Cardiac fibroblast (primary cell): ENCODE data around the gene CCDC63.

Experiments used
- DNase-seq, 2 donors: peaks; one replicate each; pipeline versions ENCODE4 v3.0.0 to v3.0.0-alpha.2; 2010; ENCODE audit warnings: low read depth in 2 of 2
- H3K4me3 ChIP-seq, 2 donors: replicated peaks in 1 of 2; 1 replicate in 1 of 2; 2 replicates in 1 of 2; pipeline ENCODE4 v1.5.1; 2011; ENCODE audit warnings: low read depth in 2 of 2, low read length in 2 of 2, mild to moderate bottlenecking in 2 of 2, moderate library complexity in 1 of 2
- TF ChIP-seq, protein P1 (sequence below): IDR thresholded peaks from one replicate; pipeline ENCODE4 v1.5.1; 2011; ENCODE audit warnings: low read depth, mild to moderate bottlenecking, low read length, inconsistent platforms

Gene CCDC63

DNA sequence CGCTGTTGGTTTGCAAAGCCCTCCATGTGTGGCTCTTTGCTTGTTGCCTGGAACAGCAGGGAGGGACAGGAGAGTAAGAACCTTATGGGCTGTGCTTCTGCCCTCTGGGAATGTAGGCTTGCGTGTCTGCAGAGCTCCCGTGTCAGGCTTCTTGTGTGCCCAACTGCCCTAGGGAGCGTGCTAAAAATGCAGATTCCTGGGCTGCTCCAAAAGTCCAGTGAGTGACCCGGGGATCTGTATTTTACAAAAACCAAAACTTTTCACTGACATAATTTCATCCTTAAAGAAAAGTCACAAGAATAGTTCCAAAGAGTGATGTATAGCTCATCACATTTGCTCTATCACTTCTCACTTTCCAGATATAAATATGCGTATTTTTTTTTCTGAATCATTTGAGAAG lies 34.8 kb upstream of the CCDC63 start:
- TF ChIP-seq, protein P1, sequence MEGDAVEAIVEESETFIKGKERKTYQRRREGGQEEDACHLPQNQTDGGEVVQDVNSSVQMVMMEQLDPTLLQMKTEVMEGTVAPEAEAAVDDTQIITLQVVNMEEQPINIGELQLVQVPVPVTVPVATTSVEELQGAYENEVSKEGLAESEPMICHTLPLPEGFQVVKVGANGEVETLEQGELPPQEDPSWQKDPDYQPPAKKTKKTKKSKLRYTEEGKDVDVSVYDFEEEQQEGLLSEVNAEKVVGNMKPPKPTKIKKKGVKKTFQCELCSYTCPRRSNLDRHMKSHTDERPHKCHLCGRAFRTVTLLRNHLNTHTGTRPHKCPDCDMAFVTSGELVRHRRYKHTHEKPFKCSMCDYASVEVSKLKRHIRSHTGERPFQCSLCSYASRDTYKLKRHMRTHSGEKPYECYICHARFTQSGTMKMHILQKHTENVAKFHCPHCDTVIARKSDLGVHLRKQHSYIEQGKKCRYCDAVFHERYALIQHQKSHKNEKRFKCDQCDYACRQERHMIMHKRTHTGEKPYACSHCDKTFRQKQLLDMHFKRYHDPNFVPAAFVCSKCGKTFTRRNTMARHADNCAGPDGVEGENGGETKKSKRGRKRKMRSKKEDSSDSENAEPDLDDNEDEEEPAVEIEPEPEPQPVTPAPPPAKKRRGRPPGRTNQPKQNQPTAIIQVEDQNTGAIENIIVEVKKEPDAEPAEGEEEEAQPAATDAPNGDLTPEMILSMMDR = no peak
- DNase-seq = no peak

DNA sequence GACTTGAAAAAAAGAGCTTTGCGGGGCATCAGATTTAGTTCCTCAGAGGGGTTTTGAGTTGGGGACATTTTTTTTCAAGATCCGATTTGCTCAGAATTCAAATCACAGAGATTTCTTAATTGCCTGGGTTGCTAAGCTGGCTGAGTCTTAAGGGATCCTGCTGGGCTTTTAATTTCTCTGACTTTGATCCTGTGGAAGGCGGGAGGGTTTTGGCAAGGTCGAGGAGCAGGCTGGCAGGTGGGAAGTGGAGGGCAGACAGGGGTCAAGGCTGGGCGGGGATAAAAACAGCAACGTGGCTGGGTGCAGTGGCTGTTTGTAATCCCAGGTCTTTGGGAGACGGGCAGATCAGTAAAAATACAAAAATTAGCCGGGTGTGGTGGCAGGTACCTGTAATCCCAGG lies 33.5 kb upstream of the CCDC63 start:
- H3K4me3 ChIP-seq = no peak overlapping the region
- TF ChIP-seq, protein P1 = no peak
- no peak for DNase-seq

More for the DNA sequence above, 34.8 kb upstream of the CCDC63 start:
- no peak overlapping the region for H3K4me3 ChIP-seq

DNA sequence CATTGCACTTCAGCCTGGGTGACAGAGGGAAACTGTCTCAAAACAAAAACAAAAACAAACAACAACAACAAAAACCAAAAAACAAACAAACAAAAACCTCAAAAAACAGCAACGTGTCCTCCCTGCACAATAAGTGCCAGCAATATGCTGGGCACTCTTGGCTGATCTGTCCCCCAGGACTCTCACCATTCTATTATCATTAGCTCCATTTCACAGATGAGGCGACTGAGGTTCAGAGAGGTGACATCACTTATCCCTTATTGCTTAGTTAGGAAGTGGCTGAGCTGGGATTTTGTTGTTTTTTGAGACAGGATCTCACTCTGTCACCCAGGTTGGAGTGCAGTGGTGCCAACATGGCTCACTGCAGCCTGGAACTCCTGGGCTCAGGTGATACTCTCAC lies 33.0 kb upstream of the CCDC63 start:
- TF ChIP-seq, protein P1 = no peak
- no peak for DNase-seq
- H3K4me3 ChIP-seq = no peak overlapping the region

DNA sequence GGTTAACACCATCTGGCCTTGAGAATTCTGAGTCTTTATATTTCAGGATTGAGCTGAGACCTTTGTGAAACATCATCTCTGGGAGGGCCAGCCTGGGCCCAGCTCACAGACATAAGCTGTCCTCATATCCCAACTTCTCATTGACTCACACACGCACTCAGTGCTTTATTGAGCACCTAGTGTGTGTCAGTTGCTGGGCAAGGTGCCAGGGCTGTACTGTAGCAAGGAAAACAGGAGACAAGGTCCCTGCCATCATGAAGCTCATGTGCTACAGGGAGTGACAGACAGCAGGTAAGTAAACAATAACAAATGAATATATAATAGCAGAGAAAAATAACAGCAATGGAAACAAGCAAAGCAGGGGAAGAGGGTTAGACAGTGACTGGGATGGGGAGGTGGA lies 30.5 kb upstream of the CCDC63 start:
- DNase-seq = no peak
- no peak overlapping the region for H3K4me3 ChIP-seq
- TF ChIP-seq, protein P1 = no peak

DNA sequence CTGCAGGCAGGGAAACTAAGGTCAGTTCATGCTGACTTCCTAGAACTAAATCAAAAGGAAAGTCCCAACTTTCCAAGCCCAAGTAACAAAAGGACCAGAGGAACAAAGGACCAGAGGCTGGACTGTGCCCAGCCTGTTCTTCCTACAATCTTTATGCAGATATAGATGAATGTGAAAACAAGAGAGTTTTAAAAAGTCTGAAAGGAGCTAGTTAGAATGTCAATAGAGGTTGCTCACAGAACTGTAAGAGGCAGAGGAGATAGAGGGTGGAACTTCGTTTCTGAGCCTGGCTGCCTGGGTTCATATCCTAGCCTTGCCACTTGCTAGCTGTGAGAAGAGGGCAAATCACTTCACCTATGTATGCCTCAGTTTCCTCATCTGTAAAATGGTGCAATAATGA lies 30.0 kb upstream of the CCDC63 start:
- no peak overlapping the region for H3K4me3 ChIP-seq
- DNase-seq = no peak
- TF ChIP-seq, protein P1 = no peak

DNA sequence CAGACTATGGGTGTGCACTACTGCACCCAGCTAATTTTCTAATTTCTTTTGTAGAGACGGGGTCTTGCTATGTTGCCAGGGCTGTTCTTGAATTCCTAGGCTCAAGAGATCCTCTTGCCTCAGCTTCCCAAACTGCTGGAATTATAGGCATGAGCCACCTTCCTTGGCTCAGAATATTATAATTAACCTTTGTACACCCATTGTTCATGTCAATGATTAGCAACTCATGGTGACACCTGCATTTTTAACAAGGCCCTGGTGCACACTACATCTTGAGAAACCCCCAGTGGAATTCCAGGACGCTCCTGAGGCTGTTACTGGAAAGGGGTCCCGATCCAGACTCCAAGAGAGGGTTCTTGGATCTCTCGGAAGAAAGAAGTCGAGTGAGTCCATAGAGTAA lies 28.3 kb upstream of the CCDC63 start:
- TF ChIP-seq, protein P1 = no peak
- H3K4me3 ChIP-seq = no peak overlapping the region
- DNase-seq = no peak

DNA sequence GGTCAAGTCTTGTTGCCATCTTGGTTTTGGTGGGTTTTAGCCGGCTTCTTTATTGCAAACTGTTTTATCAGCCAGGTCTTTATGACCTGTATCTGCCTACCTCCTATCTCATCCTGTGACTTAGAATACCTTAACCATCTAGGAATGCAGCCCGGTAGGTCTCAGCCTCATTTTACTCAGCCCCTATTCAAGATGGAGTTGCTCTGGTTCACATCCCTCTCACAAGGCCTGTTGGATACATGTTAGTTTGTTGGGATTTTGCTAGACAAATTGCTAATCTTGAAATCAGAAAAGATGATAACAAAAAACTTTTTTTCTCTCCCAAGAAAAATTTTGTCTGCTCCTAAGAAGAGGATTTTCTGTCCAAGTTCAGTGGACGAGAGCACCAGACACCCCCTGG lies 27.6 kb upstream of the CCDC63 start:
- DNase-seq = no peak
- TF ChIP-seq, protein P1 = no peak
- H3K4me3 ChIP-seq = no peak overlapping the region
